Midbrain (tissue), 1 donor: ENCODE results near the gene UTP3.
A peak's percentile ranks its signal among the peaks of the same experiment; 100 is the strongest.
"Not testable (repeated sequence)": the region's sequence is repeated elsewhere in the genome, so short reads cannot be mapped to it uniquely, and the experiment has no call there.

Experiments used
- DNase-seq: peaks from one replicate; lab custom pipeline; 2025; lab: John Stamatoyannopoulos, UW

UTP3 gene

GRCh38 chr4:70687392-70687791, 940 bp upstream of the UTP3 start:
- no peak for DNase-seq

- DNase-seq, result no peak
These were observed 481 bp downstream of the UTP3 start for GRCh38 chr4:70688795-70689231.

GRCh38 chr4:70691661-70692060, 3.3 kb downstream of the UTP3 start:
- no peak for DNase-seq

GRCh38 chr4:70694633-70695032, 6.3 kb downstream of the UTP3 start:
- DNase-seq, result not testable (repeated sequence)

GRCh38 chr4:70698435-70698834, 10.1 kb downstream of the UTP3 start:
- not testable (repeated sequence) for DNase-seq

- DNase-seq, result no peak
These were observed 12.4 kb downstream of the UTP3 start for GRCh38 chr4:70700712-70701111.

- no peak for DNase-seq
These were observed 12.9 kb downstream of the UTP3 start for GRCh38 chr4:70701271-70701670.

- DNase-seq, result not testable (repeated sequence)
These were observed 14.3 kb downstream of the UTP3 start for GRCh38 chr4:70702592-70702991.

GRCh38 chr4:70703619-70704214, 15.4 kb downstream of the UTP3 start:
- DNase-seq, result peak; percentile 43

GRCh38 chr4:70704215-70704930, 16.0 kb downstream of the UTP3 start:
- peak; percentile 73 for DNase-seq

GRCh38 chr4:70704931-70705182, 16.5 kb downstream of the UTP3 start:
- no peak for DNase-seq

GRCh38 chr4:70705183-70706043, 17.1 kb downstream of the UTP3 start:
- DNase-seq, result peak; percentile 76

GRCh38 chr4:70706044-70706461, 17.7 kb downstream of the UTP3 start:
- DNase-seq, result no peak

- DNase-seq, result no peak
These were observed 18.2 kb downstream of the UTP3 start for GRCh38 chr4:70706516-70706915.

GRCh38 chr4:70709611-70710205, 21.4 kb downstream of the UTP3 start:
- no peak for DNase-seq

GRCh38 chr4:70711599-70711998, 23.3 kb downstream of the UTP3 start:
- DNase-seq, result no peak

GRCh38 chr4:70712150-70712549, 23.8 kb downstream of the UTP3 start:
- no peak for DNase-seq

- DNase-seq, result no peak
These were observed 24.5 kb downstream of the UTP3 start for GRCh38 chr4:70712604-70713452.

- no peak for DNase-seq
These were observed 25.2 kb downstream of the UTP3 start for GRCh38 chr4:70713453-70714078.

- DNase-seq, result no peak
These were observed 26.0 kb downstream of the UTP3 start for GRCh38 chr4:70714079-70714887.
